ENCODE measurements around the gene MALAT1.
"Not testable (repeated sequence)": the region's sequence is repeated elsewhere in the genome, so short reads cannot be mapped to it uniquely, and the experiment has no call there.

The MALAT1 gene

GRCh38 chr11:65498977-65499712, at the start of gene MALAT1:
MALAT1 (plus strand) TSS chr11:65499045.
- peak; percentile 85 for DNase-seq

- DNase-seq = not testable (repeated sequence)
These were observed 47.5 kb upstream of the MALAT1 start for GRCh38 chr11:65451301-65451700.

- not testable (repeated sequence) for DNase-seq
These were observed 46.6 kb upstream of the MALAT1 start for GRCh38 chr11:65452259-65452658.

GRCh38 chr11:65452806-65453490, 45.9 kb upstream of the MALAT1 start:
- DNase-seq = no peak

GRCh38 chr11:65454311-65454695, 44.5 kb upstream of the MALAT1 start:
- no peak for DNase-seq

GRCh38 chr11:65454696-65455456, 44.0 kb upstream of the MALAT1 start:
- DNase-seq = peak; percentile 64

GRCh38 chr11:65456418-65456817, 42.4 kb upstream of the MALAT1 start:
- DNase-seq = no peak

GRCh38 chr11:65459552-65459951, 39.3 kb upstream of the MALAT1 start:
- no peak for DNase-seq

GRCh38 chr11:65465471-65465870, 33.4 kb upstream of the MALAT1 start:
- DNase-seq = not testable (repeated sequence)

- not testable (repeated sequence) for DNase-seq
These were observed 31.5 kb upstream of the MALAT1 start for GRCh38 chr11:65467306-65467705.

GRCh38 chr11:65468874-65469333, 29.9 kb upstream of the MALAT1 start:
- peak; percentile 52 for DNase-seq

- DNase-seq = no peak
These were observed 28.3 kb upstream of the MALAT1 start for GRCh38 chr11:65470433-65471049.

GRCh38 chr11:65471447-65471891, 27.4 kb upstream of the MALAT1 start:
- DNase-seq = peak; percentile 48

- not testable (repeated sequence) for DNase-seq
These were observed 26.1 kb upstream of the MALAT1 start for GRCh38 chr11:65472588-65473277.

GRCh38 chr11:65473278-65473860, 25.5 kb upstream of the MALAT1 start:
- no peak for DNase-seq

GRCh38 chr11:65474864-65475263, 24.0 kb upstream of the MALAT1 start:
- DNase-seq = no peak

GRCh38 chr11:65476632-65477148, 22.2 kb upstream of the MALAT1 start:
- no peak for DNase-seq

GRCh38 chr11:65477149-65477965, 21.5 kb upstream of the MALAT1 start:
- peak; percentile 92 for DNase-seq

GRCh38 chr11:65478388-65479183, 20.3 kb upstream of the MALAT1 start:
- no peak for DNase-seq
